Calu3 (cell line): ENCODE results near the gene HEBP2. TPM values are rescaled to one million over a fixed set of nuclear protein-coding genes. Genes with fewer than 3 reads are reported as not detected.

Experiments used
- BruUV-seq: library from RNA; stranded (reverse); fragments of 400-500 nt; replicated peaks from 2 replicates; lab custom pipeline; 2021; lab: Mats Ljungman, UMichigan
- CTCF ChIA-PET: fragments of 300-600 bp; sonication (Branson Sonifier 250); formaldehyde crosslinking; loops from one replicate; lab custom pipeline; 2022; ENCODE audit warnings: antibody characterized with exemption; lab: Charles Lee
- DNase-seq: peaks from one replicate; pipeline ENCODE4 v3.0.0; 2022
- H3K27ac Mint-ChIP-seq: one replicate; pipeline ENCODE4 v1.8.0; 2022; ENCODE audit warnings: mixed read lengths; ENCODE audit not compliant: unreplicated experiment
- H3K27me3 Mint-ChIP-seq: one replicate; pipeline ENCODE4 v1.8.0; 2022; ENCODE audit warnings: mixed read lengths; ENCODE audit not compliant: unreplicated experiment
- H3K36me3 Mint-ChIP-seq: one replicate; pipeline ENCODE4 v1.8.0; 2022; ENCODE audit warnings: mild to moderate bottlenecking, moderate library complexity, mixed read lengths; ENCODE audit not compliant: insufficient read depth, unreplicated experiment
- H3K4me1 Mint-ChIP-seq: one replicate; pipeline ENCODE4 v1.8.0; 2022; ENCODE audit warnings: mild to moderate bottlenecking, low read depth, mixed read lengths; ENCODE audit not compliant: unreplicated experiment
- H3K4me3 Mint-ChIP-seq: one replicate; pipeline ENCODE4 v1.8.0; 2022; ENCODE audit warnings: mild to moderate bottlenecking, low read depth, moderate library complexity, mixed read lengths; ENCODE audit not compliant: unreplicated experiment
- H3K9me3 Mint-ChIP-seq: one replicate; pipeline ENCODE4 v1.8.0; 2022; ENCODE audit warnings: low read depth, mixed read lengths; ENCODE audit not compliant: unreplicated experiment
- intact Hi-C: fragments of 100-400 bp; cut with micrococcal nuclease; formaldehyde crosslinking; loops from one replicate; pipeline ENCODE4 v1.10.0; 2022; ENCODE audit not compliant: unreplicated experiment
- total RNA-seq: library from RNA; stranded (reverse); gene quantifications from 2 replicates; pipeline ENCODE4 v1.2.3, GENCODE V29; 2022
- TF ChIP-seq, protein P1 (sequence below): fragments of 200-600 bp; IDR thresholded peaks from one replicate; pipeline ENCODE4 v1.8.0; 2022; ENCODE audit warnings: antibody characterized with exemption; ENCODE audit not compliant: unreplicated experiment

HEBP2 gene
- total RNA-seq, 1 experiment from 2014 or later = 33.4 TPM

DNA sequence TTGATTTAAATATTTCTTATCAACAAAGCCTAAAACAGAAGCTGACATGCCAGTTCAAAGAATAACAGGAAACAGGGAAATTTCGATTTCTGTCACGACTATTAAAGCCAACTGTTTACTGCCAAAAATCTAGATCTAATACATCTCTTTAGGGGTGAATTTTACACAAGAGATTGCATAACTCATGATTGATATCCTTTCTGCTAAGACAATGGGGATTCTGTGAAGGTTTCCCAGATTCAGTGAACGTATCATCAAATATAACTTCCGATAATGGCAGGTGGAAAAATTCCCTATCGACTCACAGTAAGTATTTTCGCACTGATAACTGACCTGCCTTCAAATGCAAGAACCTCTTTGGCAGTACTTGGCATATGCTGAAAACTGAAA lies 52.4 kb downstream of the HEBP2 start:
- Mint-ChIP-seq H3K27ac (peak overlapping the region; percentile 60), H3K4me3 (peak overlapping the region; percentile 14), H3K4me1 (peaks cover 34% of the 10 kb centered on the region), H3K27me3 (no peaks in the 10 kb centered on the region), H3K36me3 (peaks cover 5% of the 10 kb centered on the region), H3K9me3 (peaks cover 3% of the 10 kb centered on the region)
- CTCF ChIA-PET = interaction anchor here (0.7 to 1.5 kb wide), 5 partner anchors 9 to 52 kb away, joined by 3 to 8 read pairs (median 3); no protein-coding TSS in a partner anchor
- intact Hi-C loops = loop anchor here (5.0 kb wide), 1 partner anchor 36 kb away; no protein-coding TSS in a partner anchor
- TF ChIP-seq, protein P1, sequence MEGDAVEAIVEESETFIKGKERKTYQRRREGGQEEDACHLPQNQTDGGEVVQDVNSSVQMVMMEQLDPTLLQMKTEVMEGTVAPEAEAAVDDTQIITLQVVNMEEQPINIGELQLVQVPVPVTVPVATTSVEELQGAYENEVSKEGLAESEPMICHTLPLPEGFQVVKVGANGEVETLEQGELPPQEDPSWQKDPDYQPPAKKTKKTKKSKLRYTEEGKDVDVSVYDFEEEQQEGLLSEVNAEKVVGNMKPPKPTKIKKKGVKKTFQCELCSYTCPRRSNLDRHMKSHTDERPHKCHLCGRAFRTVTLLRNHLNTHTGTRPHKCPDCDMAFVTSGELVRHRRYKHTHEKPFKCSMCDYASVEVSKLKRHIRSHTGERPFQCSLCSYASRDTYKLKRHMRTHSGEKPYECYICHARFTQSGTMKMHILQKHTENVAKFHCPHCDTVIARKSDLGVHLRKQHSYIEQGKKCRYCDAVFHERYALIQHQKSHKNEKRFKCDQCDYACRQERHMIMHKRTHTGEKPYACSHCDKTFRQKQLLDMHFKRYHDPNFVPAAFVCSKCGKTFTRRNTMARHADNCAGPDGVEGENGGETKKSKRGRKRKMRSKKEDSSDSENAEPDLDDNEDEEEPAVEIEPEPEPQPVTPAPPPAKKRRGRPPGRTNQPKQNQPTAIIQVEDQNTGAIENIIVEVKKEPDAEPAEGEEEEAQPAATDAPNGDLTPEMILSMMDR = no peak
- BruUV-seq = TSS peak; percentile 90
- no peak for DNase-seq

DNA sequence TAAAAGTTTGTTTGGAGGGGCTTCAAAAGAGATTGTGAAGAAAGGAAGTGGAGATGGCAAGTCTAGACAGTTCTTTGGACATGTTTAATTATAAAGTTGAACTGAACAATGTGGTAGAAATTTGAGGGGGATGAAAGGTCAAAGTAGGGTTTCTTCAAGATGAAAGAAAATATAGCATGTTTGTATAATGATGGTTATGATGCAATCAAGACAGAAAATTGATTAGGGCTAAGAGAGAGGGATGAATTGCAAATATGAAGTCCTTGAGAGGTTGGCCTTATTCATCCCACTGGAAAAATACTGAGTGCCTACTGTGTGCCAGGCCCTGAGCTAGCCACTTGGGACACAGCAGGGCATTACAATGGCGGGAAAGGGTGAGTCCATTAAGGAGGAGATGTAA lies 57.6 kb downstream of the HEBP2 start:
- intact Hi-C loops = no loop called here
- TF ChIP-seq, protein P1 = no peak
- Mint-ChIP-seq H3K9me3 (peaks cover 6% of the 10 kb centered on the region), H3K36me3 (peaks cover 26% of the 10 kb centered on the region), H3K4me1 (peaks cover 47% of the 10 kb centered on the region), H3K4me3 (no peak overlapping the region), H3K27ac (peak overlapping the region; percentile 14), H3K27me3 (no peaks in the 10 kb centered on the region)
- CTCF ChIA-PET = no interaction called here
- DNase-seq = no peak
- no TSS peak for BruUV-seq

DNA sequence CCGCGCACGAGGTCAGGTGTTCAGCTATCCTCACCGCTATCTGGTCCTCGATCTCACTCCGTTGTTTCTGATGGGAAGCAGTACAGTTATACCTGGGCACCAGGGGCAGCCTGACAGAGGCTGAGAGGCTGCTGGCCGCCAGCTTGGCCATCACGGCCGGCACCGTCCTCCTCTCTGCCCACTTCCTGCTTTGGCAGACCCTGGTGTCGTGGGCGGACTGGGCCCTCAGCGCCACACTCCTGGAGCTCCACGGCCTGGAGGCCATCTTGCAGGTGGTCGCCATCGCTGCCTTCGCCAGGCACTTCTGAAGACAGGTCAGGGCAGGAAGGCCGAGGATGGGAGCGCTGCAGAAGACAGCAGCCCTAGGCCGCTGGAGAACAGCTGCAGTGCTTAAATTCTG lies 60.1 kb downstream of the HEBP2 start:
- no peak overlapping the region for H3K4me3 Mint-ChIP-seq
- peaks cover 32% of the 10 kb centered on the region for H3K36me3 Mint-ChIP-seq

DNA sequence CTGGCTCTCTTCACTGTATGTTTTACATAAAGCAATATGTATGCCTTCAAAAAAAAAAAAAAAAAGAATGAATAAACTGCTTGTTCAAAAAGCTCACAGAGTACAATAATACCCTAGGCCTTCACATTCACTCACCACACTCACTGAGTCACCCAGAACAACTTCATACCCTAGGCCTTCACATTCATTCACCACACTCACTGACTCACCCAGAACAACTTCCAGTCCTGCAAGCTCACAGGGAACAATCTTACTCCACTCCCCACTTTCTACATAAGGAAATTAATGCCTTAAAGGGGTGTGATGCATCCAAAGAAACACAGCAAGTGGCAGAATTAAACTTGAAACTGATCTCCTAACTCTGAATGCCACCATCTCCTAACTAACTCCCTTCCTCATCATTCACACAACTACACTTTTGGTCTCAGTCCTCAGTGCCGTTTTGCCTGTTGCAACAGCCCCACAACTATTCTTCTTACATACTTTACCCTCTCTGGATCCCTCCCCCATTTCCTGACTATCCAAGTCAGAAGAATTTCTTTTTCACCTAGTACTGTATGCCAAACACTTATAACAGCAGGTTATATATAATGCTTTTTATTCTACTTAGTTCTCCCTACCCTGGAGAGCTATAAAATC lies 61.1 kb downstream of the HEBP2 start:
- peaks cover 41% of the 10 kb centered on the region for H3K36me3 Mint-ChIP-seq
- CTCF ChIA-PET = interaction anchor here (0.7 to 2.0 kb wide), 4 partner anchors 9 to 44 kb away, joined by 3 to 8 read pairs (median 4); no protein-coding TSS in a partner anchor
- TF ChIP-seq, protein P1 = no peak
- peaks cover 59% of the 10 kb centered on the region for H3K4me1 Mint-ChIP-seq
- H3K27me3 Mint-ChIP-seq = no peaks in the 10 kb centered on the region
- H3K9me3 Mint-ChIP-seq = peaks cover 6% of the 10 kb centered on the region
- DNase-seq = peak; percentile 49
- H3K27ac Mint-ChIP-seq = peak overlapping the region; percentile 82
- intact Hi-C loops = no loop called here
- peak overlapping the region; percentile 25 for H3K4me3 Mint-ChIP-seq
- no TSS peak for BruUV-seq

More for the DNA sequence above, 60.1 kb downstream of the HEBP2 start:
- DNase-seq = no peak
- Mint-ChIP-seq H3K9me3 (peaks cover 6% of the 10 kb centered on the region), H3K27ac (no peak overlapping the region), H3K27me3 (no peaks in the 10 kb centered on the region), H3K4me1 (peaks cover 49% of the 10 kb centered on the region)
- intact Hi-C loops = no loop called here
- BruUV-seq = no TSS peak
- CTCF ChIA-PET = interaction anchor here (0.6 to 2.0 kb wide), 2 partner anchors 8 to 946 kb away, joined by 3 to 8 read pairs; no protein-coding TSS in a partner anchor
- TF ChIP-seq, protein P1 = no peak
